ENCODE data around the gene KRT2. TPM values are rescaled to one million over a fixed set of nuclear protein-coding genes. Genes with fewer than 3 reads are reported as not detected.

Gene KRT2
- total RNA-seq, 6 experiments from 2014 or later, result not detected

DNA sequence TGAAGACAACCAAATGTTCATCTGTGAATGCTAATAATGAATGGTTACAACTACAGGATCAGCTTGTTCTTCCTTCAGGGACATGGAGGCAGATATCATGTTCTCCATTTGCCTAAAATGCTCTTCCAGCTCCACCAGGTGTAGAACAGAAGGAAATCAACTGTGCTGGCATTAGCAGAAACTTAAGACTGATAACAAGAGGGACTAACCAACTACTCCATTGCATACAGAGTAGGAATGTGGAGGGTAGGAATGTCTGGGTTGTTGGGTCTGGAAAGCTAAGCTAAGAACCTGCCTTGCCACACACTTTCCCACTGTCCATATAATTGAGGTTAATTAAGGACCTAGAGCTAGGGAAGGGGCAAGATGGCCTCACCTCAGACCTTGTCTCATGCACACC lies 11.4 kb upstream of the KRT2 start:
- Mint-ChIP-seq H3K4me3 (no peak overlapping the region), H3K4me1 (ENCODE audit: low read depth) (no peaks in the 10 kb centered on the region), H3K27me3 (ENCODE audit: insufficient read depth) (peaks cover 65% of the 10 kb centered on the region), H3K9me3 (no peaks in the 10 kb centered on the region), H3K36me3 (ENCODE audit: low read depth) (no peaks in the 10 kb centered on the region), H3K27ac (no peak overlapping the region)
- TF ChIP-seq, protein P1, sequence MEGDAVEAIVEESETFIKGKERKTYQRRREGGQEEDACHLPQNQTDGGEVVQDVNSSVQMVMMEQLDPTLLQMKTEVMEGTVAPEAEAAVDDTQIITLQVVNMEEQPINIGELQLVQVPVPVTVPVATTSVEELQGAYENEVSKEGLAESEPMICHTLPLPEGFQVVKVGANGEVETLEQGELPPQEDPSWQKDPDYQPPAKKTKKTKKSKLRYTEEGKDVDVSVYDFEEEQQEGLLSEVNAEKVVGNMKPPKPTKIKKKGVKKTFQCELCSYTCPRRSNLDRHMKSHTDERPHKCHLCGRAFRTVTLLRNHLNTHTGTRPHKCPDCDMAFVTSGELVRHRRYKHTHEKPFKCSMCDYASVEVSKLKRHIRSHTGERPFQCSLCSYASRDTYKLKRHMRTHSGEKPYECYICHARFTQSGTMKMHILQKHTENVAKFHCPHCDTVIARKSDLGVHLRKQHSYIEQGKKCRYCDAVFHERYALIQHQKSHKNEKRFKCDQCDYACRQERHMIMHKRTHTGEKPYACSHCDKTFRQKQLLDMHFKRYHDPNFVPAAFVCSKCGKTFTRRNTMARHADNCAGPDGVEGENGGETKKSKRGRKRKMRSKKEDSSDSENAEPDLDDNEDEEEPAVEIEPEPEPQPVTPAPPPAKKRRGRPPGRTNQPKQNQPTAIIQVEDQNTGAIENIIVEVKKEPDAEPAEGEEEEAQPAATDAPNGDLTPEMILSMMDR (IDR thresholded peaks at IDR 0.05), result no peak
- no peak for DNase-seq

DNA sequence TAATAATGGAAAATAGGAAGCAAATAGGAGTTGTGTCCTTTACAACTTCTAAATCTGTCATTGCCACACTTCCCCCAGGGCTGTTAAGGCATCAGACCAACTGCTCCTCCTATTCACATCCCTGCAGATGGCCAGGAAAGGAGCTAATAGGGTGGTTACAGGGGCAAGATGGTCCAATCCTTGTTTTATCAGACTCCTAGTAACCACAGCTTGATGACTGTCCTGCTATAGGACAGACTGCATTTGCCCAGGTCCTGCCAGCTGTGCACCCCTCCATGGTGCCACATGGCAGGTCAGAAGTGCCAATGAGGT lies 10.9 kb upstream of the KRT2 start:
- Mint-ChIP-seq H3K36me3 (ENCODE audit: low read depth) (no peaks in the 10 kb centered on the region), H3K4me1 (ENCODE audit: low read depth) (no peaks in the 10 kb centered on the region), H3K27ac (no peak overlapping the region), H3K9me3 (no peaks in the 10 kb centered on the region), H3K4me3 (no peak overlapping the region), H3K27me3 (ENCODE audit: insufficient read depth) (peaks cover 62% of the 10 kb centered on the region)
- TF ChIP-seq, protein P1 (IDR thresholded peaks at IDR 0.05), result no peak
- no peak for DNase-seq

DNA sequence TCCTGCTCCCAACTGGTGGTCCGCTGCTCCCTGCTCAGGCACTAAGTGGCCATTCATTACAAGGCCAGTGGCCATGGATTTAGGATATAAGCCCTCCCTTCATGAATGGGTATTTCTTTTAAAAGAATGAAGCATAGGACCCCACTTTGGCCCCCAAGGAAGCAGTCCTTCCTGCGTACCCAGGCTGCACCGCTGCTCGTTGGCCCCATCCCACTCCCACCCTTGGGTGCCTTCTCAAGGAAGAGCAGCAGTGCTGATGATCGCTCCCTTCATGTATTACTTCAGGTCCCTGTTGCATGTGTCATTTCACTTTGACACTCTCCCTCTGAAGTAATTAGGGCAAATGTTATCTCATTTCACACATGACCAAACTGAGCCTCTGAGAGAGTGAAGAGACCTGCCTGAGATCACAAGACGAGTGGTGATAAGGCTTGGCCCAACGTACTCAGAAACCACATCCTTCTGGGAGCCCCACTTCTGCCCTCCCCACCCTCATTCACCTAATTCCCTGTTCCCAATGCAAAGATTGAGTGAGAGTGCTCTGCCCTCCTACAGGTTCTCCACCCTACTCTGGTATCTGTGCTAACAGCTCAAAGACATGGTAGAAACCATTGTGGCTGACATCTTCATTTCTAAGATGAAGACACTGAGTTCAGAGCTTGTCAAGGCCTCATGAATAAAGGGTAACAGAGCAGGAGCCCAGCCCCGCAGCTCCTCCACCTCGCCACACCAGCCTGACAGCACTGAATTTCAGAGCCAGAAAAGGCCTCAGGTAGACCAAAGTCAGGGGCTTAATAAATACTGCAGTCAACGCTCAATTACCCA lies 10.3 kb upstream of the KRT2 start:
- TF ChIP-seq, protein P1 (IDR thresholded peaks at IDR 0.05), result no peak
- Mint-ChIP-seq H3K9me3 (no peaks in the 10 kb centered on the region), H3K27me3 (ENCODE audit: insufficient read depth) (peaks cover 58% of the 10 kb centered on the region)

DNA sequence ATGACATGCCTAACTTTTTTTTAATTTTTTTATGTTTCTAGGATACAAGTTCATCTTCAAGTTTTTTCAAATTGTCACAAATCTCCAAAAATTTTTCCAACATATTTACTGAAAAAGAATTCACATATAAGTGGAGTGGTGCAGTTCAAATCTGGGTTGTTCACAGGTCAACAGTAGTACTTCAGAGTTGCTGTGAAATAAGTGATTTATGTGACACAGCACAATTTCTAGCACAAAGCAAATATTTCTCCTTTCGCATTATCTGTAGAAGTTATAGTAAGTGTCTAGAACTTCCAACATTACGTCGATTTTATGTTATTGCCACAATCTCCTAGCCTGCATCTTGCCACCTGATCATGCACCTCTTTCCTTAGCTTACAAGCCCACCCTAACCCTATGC lies 9.7 kb upstream of the KRT2 start:
- no peaks in the 10 kb centered on the region for H3K9me3 Mint-ChIP-seq
- no peaks in the 10 kb centered on the region for H3K36me3 Mint-ChIP-seq (ENCODE audit: low read depth)
- H3K4me3 Mint-ChIP-seq, result no peak overlapping the region
- no peak overlapping the region for H3K27ac Mint-ChIP-seq
- TF ChIP-seq, protein P1 (IDR thresholded peaks at IDR 0.05), result no peak
- H3K4me1 Mint-ChIP-seq (ENCODE audit: low read depth), result no peaks in the 10 kb centered on the region
- peaks cover 55% of the 10 kb centered on the region for H3K27me3 Mint-ChIP-seq (ENCODE audit: insufficient read depth)
- no peak for DNase-seq

More for the DNA sequence above, 10.3 kb upstream of the KRT2 start:
- Mint-ChIP-seq H3K27ac (no peak overlapping the region), H3K36me3 (ENCODE audit: low read depth) (no peaks in the 10 kb centered on the region), H3K4me3 (no peak overlapping the region), H3K4me1 (ENCODE audit: low read depth) (no peaks in the 10 kb centered on the region)
- DNase-seq, result no peak

DNA sequence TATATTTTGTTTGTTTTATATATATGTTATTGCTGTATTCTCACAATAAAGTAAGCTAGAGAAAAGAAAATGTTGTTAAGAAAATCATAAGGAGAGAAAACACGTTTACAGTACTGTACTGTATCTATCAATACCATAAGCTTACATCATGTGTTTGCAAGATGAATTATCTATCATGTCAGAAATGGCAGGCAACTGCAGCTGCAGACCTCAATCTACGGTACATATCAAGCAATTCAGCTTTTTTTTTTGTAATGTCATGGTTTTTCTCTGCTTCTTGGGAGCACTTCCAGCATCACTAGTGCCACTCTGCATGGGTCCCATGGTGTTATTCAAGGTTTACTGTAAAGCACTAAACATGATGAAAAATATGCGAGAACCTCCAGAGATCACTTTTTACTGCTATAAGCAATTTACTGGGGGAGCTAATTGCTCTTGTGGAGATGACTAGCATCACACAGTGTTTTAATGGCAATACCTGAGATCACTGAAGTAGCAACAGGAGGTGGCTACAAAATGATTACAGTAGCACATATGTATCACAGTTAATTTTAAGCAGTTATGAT lies 9.0 kb upstream of the KRT2 start:
- Mint-ChIP-seq H3K27ac (no peak overlapping the region), H3K27me3 (ENCODE audit: insufficient read depth) (peaks cover 53% of the 10 kb centered on the region), H3K4me1 (ENCODE audit: low read depth) (no peaks in the 10 kb centered on the region), H3K9me3 (no peaks in the 10 kb centered on the region), H3K4me3 (no peak overlapping the region), H3K36me3 (ENCODE audit: low read depth) (no peaks in the 10 kb centered on the region)
- DNase-seq, result no peak
- TF ChIP-seq, protein P1 (IDR thresholded peaks at IDR 0.05), result no peak
